ENCODE data around the gene TMEM163. TPM values are rescaled to one million over a fixed set of nuclear protein-coding genes. Genes with fewer than 3 reads are reported as not detected.

TMEM163 gene
- total RNA-seq, 2 donors from 2014 or later: 0.55 to 23.1 TPM

- no peak overlapping the region for H3K27ac ChIP-seq
- intact Hi-C loops (cut with DNase I): no loop called here
- H3K4me1 ChIP-seq (replicated peaks): no peaks in the 10 kb centered on the region
- no peaks in the 10 kb centered on the region for H3K9me3 ChIP-seq
- 96% methylated on average over 6 of the region's 6 CpGs for WGBS
- no peaks in the 10 kb centered on the region for H3K27me3 ChIP-seq (replicated peaks; ENCODE audit: insufficient read depth)
- no peak overlapping the region for H3K4me3 ChIP-seq
- TF ChIP-seq POLR2AphosphoS5 (IDR thresholded peaks at IDR 0.05): no peak
- no peak for TF ChIP-seq POLR2A (IDR thresholded peaks at IDR 0.05)
- no peak for TF ChIP-seq CTCF (IDR thresholded peaks at IDR 0.05)
- no peaks in the 10 kb centered on the region for H3K36me3 ChIP-seq
- DNase-seq (ENCODE audit: low spot score): no peak
Measured at GRCh38 chr2:134433979-134434378, 284.8 kb downstream of the TMEM163 start.

GRCh38 chr2:134433469-134433868, 285.3 kb downstream of the TMEM163 start:
- H3K36me3 ChIP-seq: no peaks in the 10 kb centered on the region
- H3K9me3 ChIP-seq: no peaks in the 10 kb centered on the region
- no peak for DNase-seq (ENCODE audit: low spot score)
- H3K4me3 ChIP-seq: no peak overlapping the region
- H3K27ac ChIP-seq: no peak overlapping the region
- H3K27me3 ChIP-seq (replicated peaks; ENCODE audit: insufficient read depth): no peaks in the 10 kb centered on the region
- H3K4me1 ChIP-seq (replicated peaks): no peaks in the 10 kb centered on the region
- 74% methylated on average over 7 of the region's 7 CpGs for WGBS
- no peak for TF ChIP-seq CTCF (IDR thresholded peaks at IDR 0.05)
- intact Hi-C loops (cut with DNase I): no loop called here

GRCh38 chr2:134432435-134432883, 286.3 kb downstream of the TMEM163 start:
- TF ChIP-seq POLR2AphosphoS5 (IDR thresholded peaks at IDR 0.05) (no peak), POLR2A (IDR thresholded peaks at IDR 0.05) (no peak), CTCF (IDR thresholded peaks at IDR 0.05) (no peak)
- intact Hi-C loops (cut with DNase I): no loop called here
- DNase-seq (ENCODE audit: low spot score): no peak
- 99% methylated on average over 3 of the region's 3 CpGs for WGBS
- Histone ChIP-seq H3K4me1 (replicated peaks) (no peaks in the 10 kb centered on the region), H3K27ac (no peak overlapping the region), H3K4me3 (no peak overlapping the region), H3K27me3 (replicated peaks; ENCODE audit: insufficient read depth) (no peaks in the 10 kb centered on the region), H3K9me3 (no peaks in the 10 kb centered on the region), H3K36me3 (no peaks in the 10 kb centered on the region)

GRCh38 chr2:134431838-134432434, 286.9 kb downstream of the TMEM163 start:
- intact Hi-C loops (cut with DNase I): no loop called here
- no peaks in the 10 kb centered on the region for H3K4me1 ChIP-seq (replicated peaks)
- H3K36me3 ChIP-seq: no peaks in the 10 kb centered on the region
- no peak overlapping the region for H3K27ac ChIP-seq
- no peaks in the 10 kb centered on the region for H3K9me3 ChIP-seq
- H3K4me3 ChIP-seq: no peak overlapping the region
- DNase-seq (ENCODE audit: low spot score): no peak
- 67% methylated on average over 2 of the region's 2 CpGs for WGBS
- H3K27me3 ChIP-seq (replicated peaks; ENCODE audit: insufficient read depth): no peaks in the 10 kb centered on the region
- TF ChIP-seq POLR2A (IDR thresholded peaks at IDR 0.05) (no peak), POLR2AphosphoS5 (IDR thresholded peaks at IDR 0.05) (no peak), CTCF (IDR thresholded peaks at IDR 0.05) (no peak)

- H3K36me3 ChIP-seq: no peaks in the 10 kb centered on the region
- TF ChIP-seq POLR2A (IDR thresholded peaks at IDR 0.05): no peak
- no peak for TF ChIP-seq CTCF (IDR thresholded peaks at IDR 0.05)
- TF ChIP-seq POLR2AphosphoS5 (IDR thresholded peaks at IDR 0.05): no peak
- no peaks in the 10 kb centered on the region for H3K27me3 ChIP-seq (replicated peaks; ENCODE audit: insufficient read depth)
- 72% methylated on average over 4 of the region's 4 CpGs for WGBS
- H3K9me3 ChIP-seq: no peaks in the 10 kb centered on the region
- no peak for DNase-seq (ENCODE audit: low spot score)
- H3K27ac ChIP-seq: no peak overlapping the region
- no peak overlapping the region for H3K4me3 ChIP-seq
- H3K4me1 ChIP-seq (replicated peaks): no peaks in the 10 kb centered on the region
- intact Hi-C loops (cut with DNase I): no loop called here
Measured at GRCh38 chr2:134429886-134430285, 288.9 kb downstream of the TMEM163 start.
